HepG2 (cell line): ENCODE data around the gene SPATA21. TPM values are rescaled to one million over a fixed set of nuclear protein-coding genes. Genes with fewer than 3 reads are reported as not detected.
A peak's percentile ranks its signal among the peaks of the same experiment; 100 is the strongest.

Source experiments
- ARNT2 ChIP-seq: sonication (generic); formaldehyde crosslinking; IDR thresholded peaks from 2 replicates; pipeline ENCODE4 v1.8.0; 2022; ENCODE audit warnings: mild to moderate bottlenecking, low read depth, missing genetic modification reagents, moderate library complexity
- BCL6 ChIP-seq: IDR thresholded peaks from 2 replicates; pipeline ENCODE4 v1.6.1; 2016; ENCODE audit warnings: missing genetic modification reagents, missing compliant biosample characterization
- CBFB ChIP-seq: sonication (generic); formaldehyde crosslinking; IDR thresholded peaks from 2 replicates; pipeline ENCODE4 v1.4.0; 2020; ENCODE audit warnings: missing genetic modification reagents
- CCAR2 ChIP-seq: fragments of 200-400 bp; formaldehyde crosslinking; optimal IDR thresholded peaks from 2 replicates; pipeline ENCODE3; 2018; ENCODE audit warnings: low read depth, mild to moderate bottlenecking, low read length, moderate library complexity
- FOXO4 ChIP-seq: sonication (generic); formaldehyde crosslinking; conservative IDR thresholded peaks from 2 replicates; pipeline ENCODE4 v1.8.1; 2023; ENCODE audit warnings: missing genetic modification reagents
- IRF9 ChIP-seq: sonication (generic); formaldehyde crosslinking; IDR thresholded peaks from 2 replicates; pipeline ENCODE4 v1.8.0; 2022; ENCODE audit warnings: missing genetic modification reagents, mild to moderate bottlenecking, borderline replicate concordance
- RFXAP ChIP-seq: sonication (generic); formaldehyde crosslinking; IDR thresholded peaks from 2 replicates; pipeline ENCODE4 v1.4.0; 2020; ENCODE audit warnings: missing genetic modification reagents, borderline replicate concordance
- SNAPC2 ChIP-seq: sonication (generic); formaldehyde crosslinking; IDR thresholded peaks from 2 replicates; pipeline ENCODE4 v1.8.1; 2022; ENCODE audit warnings: mild to moderate bottlenecking, missing genetic modification reagents
- TBP ChIP-seq: sonication (generic); formaldehyde crosslinking; IDR thresholded peaks from 2 replicates; pipeline ENCODE4 v1.5.0; 2020; ENCODE audit warnings: missing genetic modification reagents
- TERF1 ChIP-seq: sonication (generic); formaldehyde crosslinking; IDR thresholded peaks from 2 replicates; pipeline ENCODE4 v1.8.0; 2022; ENCODE audit warnings: mild to moderate bottlenecking, missing genetic modification reagents, moderate library complexity
- ZFP41 ChIP-seq: sonication (generic); formaldehyde crosslinking; IDR thresholded peaks from 2 replicates; pipeline ENCODE4 v1.4.0; 2020; ENCODE audit warnings: mild to moderate bottlenecking, missing genetic modification reagents, borderline replicate concordance
- ZHX2 ChIP-seq, 2 experiments: sonication (generic) in 1 of 2; formaldehyde crosslinking in 1 of 2; IDR thresholded peaks; 2 replicates each; pipeline versions ENCODE4 v1.6.1 to v1.9.0; 2014 to 2022; ENCODE audit warnings: antibody characterized with exemption in 1 of 2, borderline replicate concordance in 1 of 2, inconsistent platforms in 1 of 2, low read depth in 1 of 2, missing genetic modification reagents in 1 of 2
- ZNF773 ChIP-seq: sonication (generic); formaldehyde crosslinking; IDR thresholded peaks from 2 replicates; pipeline ENCODE4 v1.4.0; 2020; ENCODE audit warnings: missing genetic modification reagents, borderline replicate concordance
- polyA plus RNA-seq, 8 experiments: library from polyadenylated mRNA; depleted of rRNA in 3 of 8; stranded (reverse) in 7 of 8; unstranded in 1 of 8; fragments of >200 nt; fragmentation: Illumina TruSeq in 4 of 8; extraction: Trizol in 4 of 8; gene quantifications; 2 replicates each; pipeline versions ENCODE4 v1.2.1 to v1.2.3, GENCODE V29; 2011 to 2016; ENCODE audit warnings: low read depth in 4 of 8, missing spikeins in 1 of 8, mixed read lengths in 1 of 8; ENCODE audit not compliant: insufficient read depth in 1 of 8
- total RNA-seq, 5 experiments: library from RNA; depleted of rRNA; stranded (reverse); fragments of >200 nt; fragmentation: Illumina TruSeq; extraction: Trizol; gene quantifications; 2 replicates each; pipeline ENCODE4 v1.2.3, GENCODE V29; 2016; ENCODE audit warnings: low read depth in 1 of 5
- TF ChIP-seq, protein P1 (sequence below): sonication (generic); formaldehyde crosslinking; IDR thresholded peaks from 2 replicates; pipeline ENCODE4 v1.5.1; 2020; ENCODE audit warnings: missing genetic modification reagents, mild to moderate bottlenecking, borderline replicate concordance
- TF ChIP-seq, protein P2 (sequence below): IDR thresholded peaks from 2 replicates; pipeline ENCODE4 v1.6.1; 2016; ENCODE audit warnings: low read depth

Gene SPATA21
- total and polyA plus RNA-seq, 2 of the 13 experiments (the other 11 are each of a cell fraction or from before 2014, with no cell fraction given) = 0.80 to 1.4 TPM

GRCh38 chr1:16366722-16367257 lies 70.4 kb downstream of the SPATA21 start, which contains the start of gene SZRD1 (continued):
- TF ChIP-seq, protein P1, sequence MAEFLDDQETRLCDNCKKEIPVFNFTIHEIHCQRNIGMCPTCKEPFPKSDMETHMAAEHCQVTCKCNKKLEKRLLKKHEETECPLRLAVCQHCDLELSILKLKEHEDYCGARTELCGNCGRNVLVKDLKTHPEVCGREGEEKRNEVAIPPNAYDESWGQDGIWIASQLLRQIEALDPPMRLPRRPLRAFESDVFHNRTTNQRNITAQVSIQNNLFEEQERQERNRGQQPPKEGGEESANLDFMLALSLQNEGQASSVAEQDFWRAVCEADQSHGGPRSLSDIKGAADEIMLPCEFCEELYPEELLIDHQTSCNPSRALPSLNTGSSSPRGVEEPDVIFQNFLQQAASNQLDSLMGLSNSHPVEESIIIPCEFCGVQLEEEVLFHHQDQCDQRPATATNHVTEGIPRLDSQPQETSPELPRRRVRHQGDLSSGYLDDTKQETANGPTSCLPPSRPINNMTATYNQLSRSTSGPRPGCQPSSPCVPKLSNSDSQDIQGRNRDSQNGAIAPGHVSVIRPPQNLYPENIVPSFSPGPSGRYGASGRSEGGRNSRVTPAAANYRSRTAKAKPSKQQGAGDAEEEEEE (CRISPR knock-in tag) = no peak
- TF ChIP-seq CBFB (CRISPR knock-in tag) (no peak; the same call in 1 of the 2 replicates), RFXAP (CRISPR knock-in tag) (no peak), ZFP41 (no peak), SNAPC2 (no peak; the same call in 1 of the 2 replicates), FOXO4 (CRISPR knock-in tag) (no peak), IRF9 (CRISPR knock-in tag) (no peak), ZHX2 (IDR thresholded peaks at IDR 0.05; ENCODE audit: low read depth) (peak; percentile 100), ZHX2 (CRISPR knock-in tag; IDR thresholded peaks at IDR 0.05; ENCODE audit: borderline replicate concordance) (no peak; the same call in 1 of the 2 replicates), ARNT2 (CRISPR knock-in tag) (no peak), BCL6 (peak; percentile 38; the same call in 1 of the 2 replicates), TERF1 (no peak), CCAR2 (no peak), TBP (no peak), ZNF773 (CRISPR knock-in tag) (no peak)
- TF ChIP-seq, protein P2, sequence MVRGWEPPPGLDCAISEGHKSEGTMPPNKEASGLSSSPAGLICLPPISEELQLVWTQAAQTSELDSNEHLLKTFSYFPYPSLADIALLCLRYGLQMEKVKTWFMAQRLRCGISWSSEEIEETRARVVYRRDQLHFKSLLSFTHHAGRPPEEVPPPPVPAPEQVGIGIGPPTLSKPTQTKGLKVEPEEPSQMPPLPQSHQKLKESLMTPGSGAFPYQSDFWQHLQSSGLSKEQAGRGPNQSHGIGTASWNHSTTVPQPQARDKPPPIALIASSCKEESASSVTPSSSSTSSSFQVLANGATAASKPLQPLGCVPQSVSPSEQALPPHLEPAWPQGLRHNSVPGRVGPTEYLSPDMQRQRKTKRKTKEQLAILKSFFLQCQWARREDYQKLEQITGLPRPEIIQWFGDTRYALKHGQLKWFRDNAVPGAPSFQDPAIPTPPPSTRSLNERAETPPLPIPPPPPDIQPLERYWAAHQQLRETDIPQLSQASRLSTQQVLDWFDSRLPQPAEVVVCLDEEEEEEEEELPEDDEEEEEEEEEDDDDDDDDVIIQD (CRISPR knock-in tag) = peak; percentile 24; the same call in 1 of the 2 replicates
